ENCODE data around the gene ADAMTSL1. TPM values are rescaled to one million over a fixed set of nuclear protein-coding genes. Genes with fewer than 3 reads are reported as not detected.

Gene ADAMTSL1
- total and polyA plus RNA-seq, 2 experiments from 2014 or later, result 2.3 to 5.0 TPM

GRCh38 chr9:18580151-18580550, 106.2 kb downstream of the ADAMTSL1 start:
- no peak for DNase-seq (ENCODE audit: low spot score)

GRCh38 chr9:18585996-18586395, 112.0 kb downstream of the ADAMTSL1 start:
- Histone ChIP-seq H2AFZ (no peak overlapping the region), H3K4me3 (no peak overlapping the region), H3K79me2 (replicated peaks; ENCODE audit: insufficient read depth) (no peaks in the 10 kb centered on the region), H3K4me2 (no peak overlapping the region), H3K4me1 (ENCODE audit: insufficient read depth) (no peaks in the 10 kb centered on the region), H3K36me3 (ENCODE audit: insufficient read depth) (no peaks in the 10 kb centered on the region), H4K20me1 (replicated peaks; ENCODE audit: insufficient read depth) (no peaks in the 10 kb centered on the region), H3K27ac (ENCODE audit: low read depth) (no peak overlapping the region), H3K9me2 (ENCODE audit: insufficient read depth) (no peaks in the 10 kb centered on the region), H3K27me3 (ENCODE audit: insufficient read depth) (no peaks in the 10 kb centered on the region), H3F3A (replicated peaks; ENCODE audit: low read depth) (no peaks in the 10 kb centered on the region)
- peaks cover 4% of the 10 kb centered on the region for H3K9me3 Mint-ChIP-seq
- H3K4me1 Mint-ChIP-seq, result no peaks in the 10 kb centered on the region
- H3K27ac Mint-ChIP-seq, result no peak overlapping the region
- DNase-seq (ENCODE audit: low spot score) (no peak), ATAC-seq (no peak)
- no peak overlapping the region for H3K4me3 Mint-ChIP-seq
- peaks cover under 1% of the 10 kb centered on the region; the same call in 1 of the 3 replicates for H3K36me3 Mint-ChIP-seq (ENCODE audit: low read depth)
- no peaks in the 10 kb centered on the region for H3K27me3 Mint-ChIP-seq (ENCODE audit: insufficient read depth, low read depth, poor library complexity)
- no peak for TF ChIP-seq ZNF114 (CRISPR knock-in tag; IDR thresholded peaks at IDR 0.05)
- no peak for TF ChIP-seq EZH2phosphoT487 (IDR thresholded peaks at IDR 0.05; ENCODE audit: unreplicated experiment)
- TF ChIP-seq, protein P1, sequence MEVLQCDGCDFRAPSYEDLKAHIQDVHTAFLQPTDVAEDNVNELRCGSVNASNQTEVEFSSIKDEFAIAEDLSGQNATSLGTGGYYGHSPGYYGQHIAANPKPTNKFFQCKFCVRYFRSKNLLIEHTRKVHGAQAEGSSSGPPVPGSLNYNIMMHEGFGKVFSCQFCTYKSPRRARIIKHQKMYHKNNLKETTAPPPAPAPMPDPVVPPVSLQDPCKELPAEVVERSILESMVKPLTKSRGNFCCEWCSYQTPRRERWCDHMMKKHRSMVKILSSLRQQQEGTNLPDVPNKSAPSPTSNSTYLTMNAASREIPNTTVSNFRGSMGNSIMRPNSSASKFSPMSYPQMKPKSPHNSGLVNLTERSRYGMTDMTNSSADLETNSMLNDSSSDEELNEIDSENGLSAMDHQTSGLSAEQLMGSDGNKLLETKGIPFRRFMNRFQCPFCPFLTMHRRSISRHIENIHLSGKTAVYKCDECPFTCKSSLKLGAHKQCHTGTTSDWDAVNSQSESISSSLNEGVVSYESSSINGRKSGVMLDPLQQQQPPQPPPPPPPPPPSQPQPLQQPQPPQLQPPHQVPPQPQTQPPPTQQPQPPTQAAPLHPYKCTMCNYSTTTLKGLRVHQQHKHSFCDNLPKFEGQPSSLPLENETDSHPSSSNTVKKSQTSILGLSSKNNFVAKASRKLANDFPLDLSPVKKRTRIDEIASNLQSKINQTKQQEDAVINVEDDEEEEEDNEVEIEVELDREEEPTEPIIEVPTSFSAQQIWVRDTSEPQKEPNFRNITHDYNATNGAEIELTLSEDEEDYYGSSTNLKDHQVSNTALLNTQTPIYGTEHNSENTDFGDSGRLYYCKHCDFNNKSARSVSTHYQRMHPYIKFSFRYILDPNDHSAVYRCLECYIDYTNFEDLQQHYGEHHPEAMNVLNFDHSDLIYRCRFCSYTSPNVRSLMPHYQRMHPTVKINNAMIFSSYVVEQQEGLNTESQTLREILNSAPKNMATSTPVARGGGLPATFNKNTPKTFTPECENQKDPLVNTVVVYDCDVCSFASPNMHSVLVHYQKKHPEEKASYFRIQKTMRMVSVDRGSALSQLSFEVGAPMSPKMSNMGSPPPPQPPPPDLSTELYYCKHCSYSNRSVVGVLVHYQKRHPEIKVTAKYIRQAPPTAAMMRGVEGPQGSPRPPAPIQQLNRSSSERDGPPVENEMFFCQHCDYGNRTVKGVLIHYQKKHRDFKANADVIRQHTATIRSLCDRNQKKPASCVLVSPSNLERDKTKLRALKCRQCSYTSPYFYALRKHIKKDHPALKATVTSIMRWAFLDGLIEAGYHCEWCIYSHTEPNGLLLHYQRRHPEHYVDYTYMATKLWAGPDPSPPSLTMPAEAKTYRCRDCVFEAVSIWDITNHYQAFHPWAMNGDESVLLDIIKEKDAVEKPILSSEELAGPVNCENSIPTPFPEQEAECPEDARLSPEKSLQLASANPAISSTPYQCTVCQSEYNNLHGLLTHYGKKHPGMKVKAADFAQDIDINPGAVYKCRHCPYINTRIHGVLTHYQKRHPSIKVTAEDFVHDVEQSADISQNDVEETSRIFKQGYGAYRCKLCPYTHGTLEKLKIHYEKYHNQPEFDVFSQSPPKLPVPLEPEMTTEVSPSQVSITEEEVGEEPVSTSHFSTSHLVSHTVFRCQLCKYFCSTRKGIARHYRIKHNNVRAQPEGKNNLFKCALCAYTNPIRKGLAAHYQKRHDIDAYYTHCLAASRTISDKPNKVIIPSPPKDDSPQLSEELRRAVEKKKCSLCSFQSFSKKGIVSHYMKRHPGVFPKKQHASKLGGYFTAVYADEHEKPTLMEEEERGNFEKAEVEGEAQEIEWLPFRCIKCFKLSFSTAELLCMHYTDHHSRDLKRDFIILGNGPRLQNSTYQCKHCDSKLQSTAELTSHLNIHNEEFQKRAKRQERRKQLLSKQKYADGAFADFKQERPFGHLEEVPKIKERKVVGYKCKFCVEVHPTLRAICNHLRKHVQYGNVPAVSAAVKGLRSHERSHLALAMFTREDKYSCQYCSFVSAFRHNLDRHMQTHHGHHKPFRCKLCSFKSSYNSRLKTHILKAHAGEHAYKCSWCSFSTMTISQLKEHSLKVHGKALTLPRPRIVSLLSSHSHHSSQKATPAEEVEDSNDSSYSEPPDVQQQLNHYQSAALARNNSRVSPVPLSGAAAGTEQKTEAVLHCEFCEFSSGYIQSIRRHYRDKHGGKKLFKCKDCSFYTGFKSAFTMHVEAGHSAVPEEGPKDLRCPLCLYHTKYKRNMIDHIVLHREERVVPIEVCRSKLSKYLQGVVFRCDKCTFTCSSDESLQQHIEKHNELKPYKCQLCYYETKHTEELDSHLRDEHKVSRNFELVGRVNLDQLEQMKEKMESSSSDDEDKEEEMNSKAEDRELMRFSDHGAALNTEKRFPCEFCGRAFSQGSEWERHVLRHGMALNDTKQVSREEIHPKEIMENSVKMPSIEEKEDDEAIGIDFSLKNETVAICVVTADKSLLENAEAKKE (CRISPR knock-in tag; IDR thresholded peaks at IDR 0.05), result no peak
- TF ChIP-seq ETS1 (IDR thresholded peaks at IDR 0.05), result no peak
- TF ChIP-seq ZNF331 (CRISPR knock-in tag; IDR thresholded peaks at IDR 0.05; ENCODE audit: low read depth), result no peak
- TF ChIP-seq POLR2AphosphoS5 (IDR thresholded peaks at IDR 0.05; ENCODE audit: low read depth), result no peak
- no peak for TF ChIP-seq STAT1 (IDR thresholded peaks at IDR 0.05; ENCODE audit: unreplicated experiment)

More at GRCh38 chr9:18580151-18580550, 106.2 kb downstream of the ADAMTSL1 start:
- no peaks in the 10 kb centered on the region for H3K27me3 ChIP-seq (ENCODE audit: insufficient read depth)
- no peak overlapping the region for H3K27ac ChIP-seq (ENCODE audit: low read depth)
- H3K9me2 ChIP-seq (ENCODE audit: insufficient read depth), result no peaks in the 10 kb centered on the region
- no peak overlapping the region for H3K27ac Mint-ChIP-seq
- no peaks in the 10 kb centered on the region for H3F3A ChIP-seq (replicated peaks; ENCODE audit: low read depth)
- H2AFZ ChIP-seq, result no peak overlapping the region
- 0 out of 3 replicates have a peak, but pooled peaks cover 2% of the 10 kb centered on the region for H3K9me3 Mint-ChIP-seq
- H3K4me2 ChIP-seq, result no peak overlapping the region
- H3K4me3 Mint-ChIP-seq, result no peak overlapping the region
- H3K4me1 ChIP-seq (ENCODE audit: insufficient read depth), result no peaks in the 10 kb centered on the region
- H3K36me3 Mint-ChIP-seq (ENCODE audit: low read depth), result no peaks in the 10 kb centered on the region
- no peak for ATAC-seq
- TF ChIP-seq CTCF (conservative IDR thresholded peaks at IDR 0.05; ENCODE audit: low read depth in 2 of 2), result no peak
- no peak for TF ChIP-seq STAT1 (IDR thresholded peaks at IDR 0.05; ENCODE audit: unreplicated experiment)
- TF ChIP-seq EZH2phosphoT487 (IDR thresholded peaks at IDR 0.05; ENCODE audit: unreplicated experiment), result no peak
- H3K4me1 Mint-ChIP-seq, result no peaks in the 10 kb centered on the region
- no peaks in the 10 kb centered on the region for H4K20me1 ChIP-seq (replicated peaks; ENCODE audit: insufficient read depth)
- H3K36me3 ChIP-seq (ENCODE audit: insufficient read depth), result no peaks in the 10 kb centered on the region
- no peaks in the 10 kb centered on the region for H3K27me3 Mint-ChIP-seq (ENCODE audit: insufficient read depth, low read depth, poor library complexity)
- no peaks in the 10 kb centered on the region for H3K79me2 ChIP-seq (replicated peaks; ENCODE audit: insufficient read depth)
- H3K4me3 ChIP-seq, result no peak overlapping the region
